ENCODE data around the gene LRRC27.

DNA sequence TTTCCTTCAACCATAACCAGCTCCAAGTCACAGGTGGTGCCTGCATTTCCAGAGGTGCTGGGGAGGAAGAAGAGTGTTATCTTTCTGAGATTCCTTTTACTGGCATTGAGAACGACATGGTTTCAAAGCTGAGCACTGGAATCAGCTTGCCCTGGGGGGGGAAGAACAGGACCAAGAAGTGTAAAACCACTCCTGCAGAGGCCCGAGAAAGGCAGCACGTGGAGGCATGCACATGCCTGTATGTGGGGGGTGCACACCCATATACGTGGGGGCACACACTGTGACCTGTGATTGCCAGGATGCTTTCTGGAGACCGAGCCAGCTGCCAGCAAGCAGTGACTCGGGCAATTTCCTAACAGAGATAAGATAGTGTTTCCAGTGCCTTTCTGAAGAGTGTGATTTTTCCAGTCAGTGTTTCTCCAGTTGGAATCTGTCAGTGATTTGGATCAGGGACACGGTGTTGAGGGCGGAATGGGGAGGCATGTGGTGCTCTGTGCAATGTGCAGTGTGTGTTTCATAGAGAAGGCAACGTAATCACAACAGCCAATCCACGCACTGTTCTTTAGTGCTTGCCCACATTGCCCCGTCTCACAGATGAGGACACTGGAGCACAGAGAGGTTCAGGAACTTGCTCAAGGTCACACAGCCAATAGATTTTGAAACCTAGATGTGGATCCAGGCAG, 4.2 kb downstream of the LRRC27 start:
- TF ChIP-seq EP300 (IDR thresholded peaks at IDR 0.05; ENCODE audit: low read depth) (no peak), POLR2AphosphoS5 (IDR thresholded peaks at IDR 0.05) (no peak)
- TF ChIP-seq, protein P1, sequence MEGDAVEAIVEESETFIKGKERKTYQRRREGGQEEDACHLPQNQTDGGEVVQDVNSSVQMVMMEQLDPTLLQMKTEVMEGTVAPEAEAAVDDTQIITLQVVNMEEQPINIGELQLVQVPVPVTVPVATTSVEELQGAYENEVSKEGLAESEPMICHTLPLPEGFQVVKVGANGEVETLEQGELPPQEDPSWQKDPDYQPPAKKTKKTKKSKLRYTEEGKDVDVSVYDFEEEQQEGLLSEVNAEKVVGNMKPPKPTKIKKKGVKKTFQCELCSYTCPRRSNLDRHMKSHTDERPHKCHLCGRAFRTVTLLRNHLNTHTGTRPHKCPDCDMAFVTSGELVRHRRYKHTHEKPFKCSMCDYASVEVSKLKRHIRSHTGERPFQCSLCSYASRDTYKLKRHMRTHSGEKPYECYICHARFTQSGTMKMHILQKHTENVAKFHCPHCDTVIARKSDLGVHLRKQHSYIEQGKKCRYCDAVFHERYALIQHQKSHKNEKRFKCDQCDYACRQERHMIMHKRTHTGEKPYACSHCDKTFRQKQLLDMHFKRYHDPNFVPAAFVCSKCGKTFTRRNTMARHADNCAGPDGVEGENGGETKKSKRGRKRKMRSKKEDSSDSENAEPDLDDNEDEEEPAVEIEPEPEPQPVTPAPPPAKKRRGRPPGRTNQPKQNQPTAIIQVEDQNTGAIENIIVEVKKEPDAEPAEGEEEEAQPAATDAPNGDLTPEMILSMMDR (IDR thresholded peaks at IDR 0.05): no peak

Measured in transverse colon (tissue), 4 donors.